SK-N-SH treated with all-trans-retinoic acid at 6 μM for 48 hours (cell line): Measurements from ENCODE around the gene ARHGAP26.

Source experiments
- ATAC-seq: fragments of 200-7000 bp; cut with Tn5 transposase; 3 replicates; pipeline ENCODE4 v1.9.1; 2020; ENCODE audit warnings: mild to moderate bottlenecking, moderate library complexity
- ARNTL ChIP-seq: fragments of 450-650 bp; formaldehyde crosslinking; IDR thresholded peaks from 2 replicates; pipeline ENCODE4 v1.5.0; 2020; ENCODE audit warnings: low read depth, mild to moderate bottlenecking, moderate library complexity, borderline replicate concordance
- BACH2 ChIP-seq: fragments of 250-450 bp; sonication (Bioruptor Pico); IDR thresholded peaks from 2 replicates; pipeline ENCODE4 v1.9.0; 2021; ENCODE audit warnings: mild to moderate bottlenecking, borderline replicate concordance
- CSDC2 ChIP-seq: fragments of 250-450 bp; sonication (Bioruptor Pico); IDR thresholded peaks from 2 replicates; pipeline ENCODE4 v1.5.0; 2020; ENCODE audit warnings: mild to moderate bottlenecking, moderate library complexity
- ESRRG ChIP-seq: fragments of 250-450 bp; sonication (Bioruptor Pico); IDR thresholded peaks from 2 replicates; pipeline ENCODE4 v1.6.1; 2021; ENCODE audit warnings: mild to moderate bottlenecking
- GLIS3 ChIP-seq: fragments of 250-450 bp; sonication (Bioruptor Pico); IDR thresholded peaks from 2 replicates; pipeline ENCODE4 v1.5.0; 2020; ENCODE audit warnings: mild to moderate bottlenecking, moderate library complexity
- ISL1 ChIP-seq: fragments of 250-450 bp; sonication (Bioruptor Pico); IDR thresholded peaks from 2 replicates; pipeline ENCODE4 v2.1.2; 2022; ENCODE audit warnings: mild to moderate bottlenecking, moderate library complexity
- OSR1 ChIP-seq: fragments of 250-450 bp; sonication (Bioruptor Pico); IDR thresholded peaks from 2 replicates; pipeline ENCODE4 v1.8.0; 2022; ENCODE audit warnings: moderate library complexity, mild to moderate bottlenecking, inconsistent platforms
- POU6F1 ChIP-seq: fragments of 250-450 bp; sonication (Bioruptor Pico); IDR thresholded peaks from 2 replicates; pipeline ENCODE4 v1.8.0; 2021; ENCODE audit warnings: low read depth, mild to moderate bottlenecking, moderate library complexity, borderline replicate concordance
- PPARA ChIP-seq: fragments of 250-450 bp; sonication (Bioruptor Pico); IDR thresholded peaks from 2 replicates; pipeline ENCODE4 v1.5.0; 2020; ENCODE audit warnings: mild to moderate bottlenecking, borderline replicate concordance
- RARB ChIP-seq: fragments of 250-450 bp; sonication (Bioruptor Pico); IDR thresholded peaks from 2 replicates; pipeline ENCODE4 v1.8.0; 2021; ENCODE audit warnings: mild to moderate bottlenecking, moderate library complexity
- SNAI2 ChIP-seq: fragments of 250-450 bp; sonication (Bioruptor Pico); IDR thresholded peaks from 2 replicates; pipeline ENCODE4 v1.5.0; 2020; ENCODE audit warnings: mild to moderate bottlenecking, moderate library complexity
- TCF4 ChIP-seq: fragments of 250-450 bp; sonication (Bioruptor Pico); IDR thresholded peaks from 2 replicates; pipeline ENCODE4 v1.8.0; 2021; ENCODE audit warnings: mild to moderate bottlenecking, moderate library complexity, borderline replicate concordance
- TOX ChIP-seq: fragments of 250-450 bp; sonication (Bioruptor Pico); IDR thresholded peaks from 2 replicates; pipeline ENCODE4 v1.8.0; 2021; ENCODE audit warnings: mild to moderate bottlenecking, moderate library complexity, borderline replicate concordance
- TSHZ2 ChIP-seq: fragments of 250-450 bp; sonication (Bioruptor Pico); IDR thresholded peaks from 2 replicates; pipeline ENCODE4 v1.5.0; 2020; ENCODE audit warnings: mild to moderate bottlenecking, moderate library complexity
- ZC3H10 ChIP-seq: fragments of 250-450 bp; sonication (Bioruptor Pico); IDR thresholded peaks from 2 replicates; pipeline ENCODE4 v1.5.1; 2021; ENCODE audit warnings: mild to moderate bottlenecking, moderate library complexity
- ZFP3 ChIP-seq: fragments of 250-450 bp; sonication (Bioruptor Pico); IDR thresholded peaks from 2 replicates; pipeline ENCODE4 v1.5.0; 2020; ENCODE audit warnings: mild to moderate bottlenecking, moderate library complexity
- ZFP30 ChIP-seq: fragments of 450-650 bp; formaldehyde crosslinking; IDR thresholded peaks from 2 replicates; pipeline ENCODE4 v1.5.0; 2022; ENCODE audit warnings: mild to moderate bottlenecking, moderate library complexity
- ZNF565 ChIP-seq: fragments of 450-650 bp; formaldehyde crosslinking; conservative IDR thresholded peaks from 2 replicates; pipeline ENCODE4 v1.5.0; 2020; ENCODE audit warnings: low read depth, mild to moderate bottlenecking, moderate library complexity
- ZNF70 ChIP-seq: fragments of 450-650 bp; formaldehyde crosslinking; IDR thresholded peaks from 2 replicates; pipeline ENCODE4 v1.5.0; 2020; ENCODE audit warnings: mild to moderate bottlenecking, moderate library complexity
- ZNF8 ChIP-seq: fragments of 450-650 bp; formaldehyde crosslinking; IDR thresholded peaks from 2 replicates; pipeline ENCODE4 v1.5.0; 2020; ENCODE audit warnings: mild to moderate bottlenecking, moderate library complexity
- TF ChIP-seq, protein P1 (sequence below): fragments of 250-450 bp; sonication (Bioruptor Pico); IDR thresholded peaks from 2 replicates; pipeline ENCODE4 v1.5.1; 2021; ENCODE audit warnings: mild to moderate bottlenecking, moderate library complexity
- TF ChIP-seq, protein P2 (sequence below): fragments of 250-450 bp; sonication (Bioruptor Pico); IDR thresholded peaks from 2 replicates; pipeline ENCODE4 v1.8.0; 2020; ENCODE audit warnings: mild to moderate bottlenecking, moderate library complexity, borderline replicate concordance
- TF ChIP-seq, protein P3 (sequence below): fragments of 250-450 bp; sonication (Bioruptor Pico); IDR thresholded peaks from 2 replicates; pipeline ENCODE4 v1.5.1; 2020; ENCODE audit warnings: low read depth, mild to moderate bottlenecking, moderate library complexity

The ARHGAP26 gene

DNA sequence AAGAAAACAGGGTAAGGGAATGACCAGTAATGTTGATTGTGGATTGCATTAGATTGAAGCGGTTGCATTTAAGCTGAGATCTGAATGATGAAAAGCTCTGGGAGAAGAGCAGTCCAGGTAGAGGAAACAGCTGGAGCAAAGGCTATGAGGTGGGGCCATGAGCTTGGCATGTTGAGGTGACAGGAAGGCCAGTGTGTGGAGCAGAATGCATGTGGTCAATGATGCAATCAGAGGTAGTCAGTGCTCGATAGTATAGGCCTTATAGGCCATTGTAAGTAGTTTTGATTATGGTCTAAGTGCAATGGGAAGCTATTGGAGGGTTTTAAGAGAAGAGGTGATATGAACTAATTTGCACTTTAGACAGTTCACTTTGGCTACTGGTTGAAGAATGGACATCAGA lies 270.4 kb downstream of the ARHGAP26 start:
- ATAC-seq, result no peak
- TF ChIP-seq POU6F1 (CRISPR knock-in tag) (no peak), TCF4 (no peak), ARNTL (CRISPR knock-in tag) (no peak), ZC3H10 (no peak), CSDC2 (CRISPR knock-in tag) (no peak), GLIS3 (CRISPR knock-in tag) (no peak), ZNF565 (CRISPR knock-in tag) (no peak), SNAI2 (no peak)

DNA sequence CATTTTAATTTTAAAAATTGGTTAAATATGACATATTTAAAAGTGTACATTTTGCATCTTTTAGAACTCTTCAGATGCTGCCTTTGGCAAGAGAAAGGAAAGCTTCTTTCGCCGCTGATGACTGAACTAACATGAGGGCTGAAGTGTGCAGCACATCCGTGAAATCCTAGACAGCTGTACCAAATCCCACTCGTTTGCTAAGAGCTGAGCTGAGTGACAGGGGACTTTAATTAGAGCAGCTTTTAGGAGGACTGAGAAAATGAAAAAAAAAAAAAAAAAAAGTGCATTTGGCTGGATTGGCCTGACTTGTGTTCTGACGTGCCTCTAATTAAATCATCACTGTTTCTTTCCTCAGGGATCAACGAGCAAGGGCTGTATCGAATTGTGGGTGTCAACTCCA lies 271.3 kb downstream of the ARHGAP26 start:
- no peak for ATAC-seq
- TF ChIP-seq PPARA (CRISPR knock-in tag) (no peak), BACH2 (CRISPR knock-in tag) (no peak), OSR1 (CRISPR knock-in tag) (no peak), TOX (no peak), SNAI2 (no peak), TCF4 (no peak), ISL1 (CRISPR knock-in tag) (no peak), ZNF8 (CRISPR knock-in tag) (no peak), ZC3H10 (no peak)
- TF ChIP-seq, all 23 proteins: peak for 0

- TF ChIP-seq OSR1 (CRISPR knock-in tag) (no peak), ESRRG (CRISPR knock-in tag) (no peak), TCF4 (no peak), SNAI2 (no peak), TOX (no peak), ZFP3 (CRISPR knock-in tag) (no peak), ZFP30 (CRISPR knock-in tag) (no peak), POU6F1 (CRISPR knock-in tag) (no peak), RARB (CRISPR knock-in tag) (no peak), PPARA (CRISPR knock-in tag) (no peak), CSDC2 (CRISPR knock-in tag) (no peak), TSHZ2 (no peak), ZNF70 (no peak), BACH2 (CRISPR knock-in tag) (no peak)
- TF ChIP-seq, protein P1, sequence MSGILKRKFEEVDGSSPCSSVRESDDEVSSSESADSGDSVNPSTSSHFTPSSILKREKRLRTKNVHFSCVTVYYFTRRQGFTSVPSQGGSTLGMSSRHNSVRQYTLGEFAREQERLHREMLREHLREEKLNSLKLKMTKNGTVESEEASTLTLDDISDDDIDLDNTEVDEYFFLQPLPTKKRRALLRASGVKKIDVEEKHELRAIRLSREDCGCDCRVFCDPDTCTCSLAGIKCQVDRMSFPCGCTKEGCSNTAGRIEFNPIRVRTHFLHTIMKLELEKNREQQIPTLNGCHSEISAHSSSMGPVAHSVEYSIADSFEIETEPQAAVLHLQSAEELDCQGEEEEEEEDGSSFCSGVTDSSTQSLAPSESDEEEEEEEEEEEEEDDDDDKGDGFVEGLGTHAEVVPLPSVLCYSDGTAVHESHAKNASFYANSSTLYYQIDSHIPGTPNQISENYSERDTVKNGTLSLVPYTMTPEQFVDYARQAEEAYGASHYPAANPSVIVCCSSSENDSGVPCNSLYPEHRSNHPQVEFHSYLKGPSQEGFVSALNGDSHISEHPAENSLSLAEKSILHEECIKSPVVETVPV, result no peak
- TF ChIP-seq, protein P2, sequence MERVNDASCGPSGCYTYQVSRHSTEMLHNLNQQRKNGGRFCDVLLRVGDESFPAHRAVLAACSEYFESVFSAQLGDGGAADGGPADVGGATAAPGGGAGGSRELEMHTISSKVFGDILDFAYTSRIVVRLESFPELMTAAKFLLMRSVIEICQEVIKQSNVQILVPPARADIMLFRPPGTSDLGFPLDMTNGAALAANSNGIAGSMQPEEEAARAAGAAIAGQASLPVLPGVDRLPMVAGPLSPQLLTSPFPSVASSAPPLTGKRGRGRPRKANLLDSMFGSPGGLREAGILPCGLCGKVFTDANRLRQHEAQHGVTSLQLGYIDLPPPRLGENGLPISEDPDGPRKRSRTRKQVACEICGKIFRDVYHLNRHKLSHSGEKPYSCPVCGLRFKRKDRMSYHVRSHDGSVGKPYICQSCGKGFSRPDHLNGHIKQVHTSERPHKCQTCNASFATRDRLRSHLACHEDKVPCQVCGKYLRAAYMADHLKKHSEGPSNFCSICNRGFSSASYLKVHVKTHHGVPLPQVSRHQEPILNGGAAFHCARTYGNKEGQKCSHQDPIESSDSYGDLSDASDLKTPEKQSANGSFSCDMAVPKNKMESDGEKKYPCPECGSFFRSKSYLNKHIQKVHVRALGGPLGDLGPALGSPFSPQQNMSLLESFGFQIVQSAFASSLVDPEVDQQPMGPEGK (CRISPR knock-in tag), result no peak
- TF ChIP-seq, protein P3, sequence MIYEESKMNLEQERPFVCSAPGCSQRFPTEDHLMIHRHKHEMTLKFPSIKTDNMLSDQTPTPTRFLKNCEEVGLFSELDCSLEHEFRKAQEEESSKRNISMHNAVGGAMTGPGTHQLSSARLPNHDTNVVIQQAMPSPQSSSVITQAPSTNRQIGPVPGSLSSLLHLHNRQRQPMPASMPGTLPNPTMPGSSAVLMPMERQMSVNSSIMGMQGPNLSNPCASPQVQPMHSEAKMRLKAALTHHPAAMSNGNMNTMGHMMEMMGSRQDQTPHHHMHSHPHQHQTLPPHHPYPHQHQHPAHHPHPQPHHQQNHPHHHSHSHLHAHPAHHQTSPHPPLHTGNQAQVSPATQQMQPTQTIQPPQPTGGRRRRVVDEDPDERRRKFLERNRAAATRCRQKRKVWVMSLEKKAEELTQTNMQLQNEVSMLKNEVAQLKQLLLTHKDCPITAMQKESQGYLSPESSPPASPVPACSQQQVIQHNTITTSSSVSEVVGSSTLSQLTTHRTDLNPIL (CRISPR knock-in tag), result no peak
- ATAC-seq, result no peak
Observed at GRCh38 chr5:143041972-143042770, 272.0 kb downstream of the ARHGAP26 start.
